CD4-positive, alpha-beta T cell (primary cell): Measurements from ENCODE around the gene NUP214. TPM values are rescaled to one million over a fixed set of nuclear protein-coding genes. Genes with fewer than 3 reads are reported as not detected.

Source experiments
- ATAC-seq: fragments of 200-7000 bp; cut with Tn5 transposase; one replicate; pipeline ENCODE4 v1.10.0; 2022; ENCODE audit warnings: mild to moderate bottlenecking; ENCODE audit not compliant: poor library complexity
- CTCF ChIA-PET: fragments of 350-600 bp; sonication (Branson Sonifier 250); formaldehyde crosslinking; loops from one replicate; lab custom pipeline; 2021; ENCODE audit warnings: antibody characterized with exemption, inconsistent platforms; lab: Charles Lee
- POLR2A ChIA-PET: fragments of 350-600 bp; sonication (Branson Sonifier 250); formaldehyde crosslinking; loops from one replicate; lab custom pipeline; 2021; ENCODE audit warnings: antibody characterized with exemption, inconsistent platforms; lab: Charles Lee
- DNase-seq, 14 experiments: peaks; one replicate each; pipeline ENCODE4 v3.0.0-alpha.2; 2013 to 2020; ENCODE audit warnings: mixed read lengths in 2 of 14
- H3K27ac ChIP-seq, 2 donors: one replicate each; pipeline versions ENCODE4 v1.5.1 to v1.7.0; 2013; ENCODE audit warnings: low read length in 2 of 2, low read depth in 1 of 2, mild to moderate bottlenecking in 1 of 2
- H3K27me3 ChIP-seq, 2 experiments: 1 replicate in 1 of 2; 2 replicates in 1 of 2; pipeline versions ENCODE4 v1.6.1 to v1.7.0; 2013; ENCODE audit warnings: low read length in 2 of 2, control low read depth in 1 of 2, mild to moderate bottlenecking in 1 of 2, moderate library complexity in 1 of 2; ENCODE audit not compliant: insufficient read depth in 2 of 2, control insufficient read depth in 1 of 2
- H3K36me3 ChIP-seq: one replicate; pipeline ENCODE4 v1.6.1; 2013; ENCODE audit warnings: low read length, control low read depth; ENCODE audit not compliant: insufficient read depth
- H3K4me1 ChIP-seq: one replicate; pipeline ENCODE4 v1.6.1; 2013; ENCODE audit warnings: low read length, control low read depth; ENCODE audit not compliant: insufficient read depth
- H3K4me3 ChIP-seq: one replicate; pipeline ENCODE4 v1.5.1; 2013; ENCODE audit warnings: mild to moderate bottlenecking, low read length, moderate library complexity
- H3K9me3 ChIP-seq, 2 experiments: 1 replicate in 1 of 2; 2 replicates in 1 of 2; pipeline versions ENCODE4 v1.6.1 to v1.7.0; 2013; ENCODE audit warnings: low read length in 2 of 2, mild to moderate bottlenecking in 2 of 2, control low read depth in 1 of 2, moderate library complexity in 1 of 2; ENCODE audit not compliant: control insufficient read depth in 1 of 2, insufficient read depth in 1 of 2
- H3K27ac Mint-ChIP-seq: one replicate; pipeline ENCODE4 v1.8.0; 2020; ENCODE audit warnings: mixed read lengths
- H3K27me3 Mint-ChIP-seq: one replicate; pipeline ENCODE4 v1.8.0; 2021; ENCODE audit warnings: mixed read lengths
- H3K36me3 Mint-ChIP-seq: one replicate; pipeline ENCODE4 v1.8.0; 2021; ENCODE audit warnings: low read depth, mixed read lengths
- H3K4me1 Mint-ChIP-seq: one replicate; pipeline ENCODE4 v1.8.0; 2021; ENCODE audit warnings: low read depth, mixed read lengths
- H3K4me3 Mint-ChIP-seq: one replicate; pipeline ENCODE4 v1.8.0; 2020; ENCODE audit warnings: mild to moderate bottlenecking, mixed read lengths
- H3K9me3 Mint-ChIP-seq: one replicate; pipeline ENCODE4 v1.8.0; 2020; ENCODE audit warnings: mixed read lengths
- CTCF ChIP-seq: fragments of 200-600 bp; IDR thresholded peaks from one replicate; pipeline ENCODE4 v1.8.0; 2022; ENCODE audit warnings: antibody characterized with exemption, mild to moderate bottlenecking
- intact Hi-C, 2 experiments: fragments of 100-400 bp; cut with DNase I in 1 of 2; cut with micrococcal nuclease in 1 of 2; formaldehyde crosslinking; loops; one replicate each; pipeline versions ENCODE4 v1.15.1 to v1.9.0; 2023 to 2025; cut with DNase I, micrococcal nuclease
- total RNA-seq, 174 experiments: library from RNA in 2 of 174; stranded (reverse) in 2 of 174; gene quantifications; one replicate each; pipeline ENCODE4 v1.2.3 and lab custom pipeline; 2021 to 2026

Gene NUP214
- total RNA-seq, 2 experiments from 2014 or later = 105 to 107 TPM

GRCh38 chr9:131217331-131218031 is 92.1 kb downstream of the NUP214 start:
- CTCF ChIA-PET = no interaction called here
- intact Hi-C loops = no loop called here
- H3K27me3 ChIP-seq = no peaks in the 10 kb centered on the region
- DNase-seq = no peak
- Mint-ChIP-seq H3K27me3 (no peaks in the 10 kb centered on the region), H3K4me1 (no peaks in the 10 kb centered on the region), H3K36me3 (peaks cover 86% of the 10 kb centered on the region), H3K27ac (no peak overlapping the region), H3K4me3 (no peak overlapping the region), H3K9me3 (no peaks in the 10 kb centered on the region)
- peaks cover 29% of the 10 kb centered on the region for H3K36me3 ChIP-seq
- POLR2A ChIA-PET = interaction anchor here (1.5 kb wide), 1 partner anchor 39 kb away, joined by 5 read pairs; no protein-coding TSS in a partner anchor
- H3K4me3 ChIP-seq = no peak overlapping the region
- no peak overlapping the region for H3K27ac ChIP-seq
- TF ChIP-seq CTCF = no peak
- no peak for ATAC-seq
- H3K9me3 ChIP-seq = no peaks in the 10 kb centered on the region
- H3K4me1 ChIP-seq = no peaks in the 10 kb centered on the region

- peaks cover 29% of the 10 kb centered on the region for H3K36me3 ChIP-seq
- Mint-ChIP-seq H3K9me3 (no peaks in the 10 kb centered on the region), H3K4me1 (no peaks in the 10 kb centered on the region), H3K27ac (no peak overlapping the region), H3K4me3 (no peak overlapping the region), H3K27me3 (no peaks in the 10 kb centered on the region), H3K36me3 (peaks cover 88% of the 10 kb centered on the region)
- no peak overlapping the region for H3K27ac ChIP-seq
- no peak for TF ChIP-seq CTCF
- ATAC-seq = no peak
- H3K27me3 ChIP-seq = no peaks in the 10 kb centered on the region
- H3K4me3 ChIP-seq = no peak overlapping the region
- intact Hi-C loops = no loop called here
- no peaks in the 10 kb centered on the region for H3K9me3 ChIP-seq
- POLR2A ChIA-PET = no interaction called here
- CTCF ChIA-PET = no interaction called here
- DNase-seq = no peak
- H3K4me1 ChIP-seq = no peaks in the 10 kb centered on the region
Observed at GRCh38 chr9:131218370-131218769, 93.0 kb downstream of the NUP214 start.

GRCh38 chr9:131220485-131220884 is 95.1 kb downstream of the NUP214 start:
- no peaks in the 10 kb centered on the region for H3K4me1 Mint-ChIP-seq
- no peak overlapping the region for H3K4me3 Mint-ChIP-seq
- H3K27me3 ChIP-seq = no peaks in the 10 kb centered on the region
- H3K4me1 ChIP-seq = no peaks in the 10 kb centered on the region
- ChIA-PET CTCF (no interaction called here), POLR2A (no interaction called here)
- H3K36me3 ChIP-seq = peaks cover 27% of the 10 kb centered on the region
- H3K27ac ChIP-seq = no peak overlapping the region
- peaks cover 75% of the 10 kb centered on the region for H3K36me3 Mint-ChIP-seq
- DNase-seq (no peak), ATAC-seq (no peak)
- no peaks in the 10 kb centered on the region for H3K27me3 Mint-ChIP-seq
- H3K4me3 ChIP-seq = no peak overlapping the region
- H3K9me3 Mint-ChIP-seq = no peaks in the 10 kb centered on the region
- intact Hi-C loops = no loop called here
- H3K27ac Mint-ChIP-seq = no peak overlapping the region
- no peak for TF ChIP-seq CTCF
- H3K9me3 ChIP-seq = no peaks in the 10 kb centered on the region
